Loucy (cell line): ENCODE measurements around the gene NBEA.

Source experiments
- H2AFZ ChIP-seq: fragments of 200-600 bp; sonication (generic); 2 replicates; pipeline ENCODE4 v1.6.0; 2016; ENCODE audit warnings: antibody characterized with exemption, mild to moderate bottlenecking, low read length, moderate library complexity
- H3F3A ChIP-seq: fragments of 200-600 bp; 2 replicates; pipeline ENCODE4 v1.6.0; 2016; ENCODE audit warnings: antibody characterized with exemption, low read depth, mild to moderate bottlenecking
- H3K27me3 ChIP-seq: fragments of 200-600 bp; sonication (generic); 2 replicates; pipeline ENCODE4 v1.6.1; 2014; ENCODE audit warnings: low read length, mild to moderate bottlenecking; ENCODE audit not compliant: insufficient read depth, poor library complexity, severe bottlenecking
- H3K36me3 ChIP-seq: fragments of 200-600 bp; sonication (generic); 2 replicates; pipeline ENCODE4 v1.6.1; 2016; ENCODE audit warnings: low read length; ENCODE audit not compliant: insufficient read depth
- H3K4me1 ChIP-seq: fragments of 200-600 bp; sonication (generic); 2 replicates; pipeline ENCODE4 v1.5.1; 2014; ENCODE audit warnings: low read length, mild to moderate bottlenecking; ENCODE audit not compliant: insufficient read depth, poor library complexity, severe bottlenecking
- H3K4me2 ChIP-seq: fragments of 200-600 bp; sonication (generic); 2 replicates; pipeline ENCODE4 v1.6.0; 2014; ENCODE audit warnings: antibody characterized with exemption, low read length, low read depth, mild to moderate bottlenecking; ENCODE audit not compliant: poor library complexity, severe bottlenecking
- H3K4me3 ChIP-seq: fragments of 200-600 bp; sonication (generic); 2 replicates; pipeline ENCODE4 v1.5.1; 2014; ENCODE audit warnings: low read length, mild to moderate bottlenecking, mixed read lengths; ENCODE audit not compliant: poor library complexity, severe bottlenecking
- H3K79me2 ChIP-seq: fragments of 200-600 bp; sonication (generic); 2 replicates; pipeline ENCODE4 v1.6.1; 2014; ENCODE audit warnings: low read length; ENCODE audit not compliant: insufficient read depth
- H3K9ac ChIP-seq: fragments of 200-600 bp; sonication (generic); 2 replicates; pipeline ENCODE4 v1.6.0; 2014; ENCODE audit warnings: mild to moderate bottlenecking, low read depth, low read length, moderate library complexity; ENCODE audit not compliant: poor library complexity, severe bottlenecking
- H3K9me2 ChIP-seq: fragments of 200-600 bp; sonication (generic); replicated peaks from 2 replicates; pipeline ENCODE4 v1.6.1; 2016; ENCODE audit warnings: low read depth, low read length, mixed read lengths
- H3K9me3 ChIP-seq: fragments of 200-600 bp; sonication (generic); 2 replicates; pipeline ENCODE4 v1.6.1; 2014; ENCODE audit warnings: mild to moderate bottlenecking, antibody characterized with exemption, low read length, low read depth; ENCODE audit not compliant: insufficient read depth
- H4K20me1 ChIP-seq: fragments of 200-600 bp; sonication (generic); 2 replicates; pipeline ENCODE4 v1.6.0; 2014; ENCODE audit warnings: antibody characterized with exemption, low read length, mild to moderate bottlenecking; ENCODE audit not compliant: insufficient read depth, poor library complexity, severe bottlenecking
- EZH2phosphoT487 ChIP-seq: fragments of 200-600 bp; IDR thresholded peaks from 2 replicates; pipeline ENCODE4 v1.6.1; 2018; ENCODE audit warnings: antibody characterized with exemption, mild to moderate bottlenecking, moderate library complexity, borderline replicate concordance
- TF ChIP-seq, protein P1 (sequence below): fragments of 200-600 bp; sonication (generic); conservative IDR thresholded peaks from 2 replicates; pipeline ENCODE4 v1.5.1; 2014; ENCODE audit warnings: mild to moderate bottlenecking, antibody characterized with exemption, low read length

The NBEA gene

DNA sequence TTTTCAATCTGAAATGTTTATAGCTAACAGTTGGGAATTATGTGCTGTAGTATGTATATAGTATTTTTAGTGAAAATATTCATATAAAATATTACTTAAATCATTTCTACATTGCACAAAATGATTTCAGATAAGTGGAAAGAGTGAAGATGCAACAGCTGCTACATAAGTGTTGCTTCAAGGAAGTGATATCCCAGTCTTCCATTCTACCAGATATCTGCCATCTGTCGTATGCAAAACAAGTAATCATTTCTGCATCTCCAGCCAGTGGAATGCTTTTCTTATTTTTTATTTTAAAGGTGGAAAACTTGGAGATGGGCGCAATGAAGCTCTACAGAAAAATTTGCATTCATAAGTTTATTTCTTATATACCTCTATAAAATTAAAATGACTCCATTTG, 687.0 kb downstream of the NBEA start:
- Histone ChIP-seq H3F3A (no peaks in the 10 kb centered on the region), H3K36me3 (no peaks in the 10 kb centered on the region), H3K4me3 (no peak overlapping the region), H3K79me2 (no peaks in the 10 kb centered on the region), H3K9ac (no peak overlapping the region), H3K4me2 (no peak overlapping the region), H3K9me3 (no peaks in the 10 kb centered on the region), H3K27me3 (no peaks in the 10 kb centered on the region), H3K9me2 (no peaks in the 10 kb centered on the region), H2AFZ (no peak overlapping the region), H3K4me1 (no peaks in the 10 kb centered on the region), H4K20me1 (no peaks in the 10 kb centered on the region)
- TF ChIP-seq, protein P1, sequence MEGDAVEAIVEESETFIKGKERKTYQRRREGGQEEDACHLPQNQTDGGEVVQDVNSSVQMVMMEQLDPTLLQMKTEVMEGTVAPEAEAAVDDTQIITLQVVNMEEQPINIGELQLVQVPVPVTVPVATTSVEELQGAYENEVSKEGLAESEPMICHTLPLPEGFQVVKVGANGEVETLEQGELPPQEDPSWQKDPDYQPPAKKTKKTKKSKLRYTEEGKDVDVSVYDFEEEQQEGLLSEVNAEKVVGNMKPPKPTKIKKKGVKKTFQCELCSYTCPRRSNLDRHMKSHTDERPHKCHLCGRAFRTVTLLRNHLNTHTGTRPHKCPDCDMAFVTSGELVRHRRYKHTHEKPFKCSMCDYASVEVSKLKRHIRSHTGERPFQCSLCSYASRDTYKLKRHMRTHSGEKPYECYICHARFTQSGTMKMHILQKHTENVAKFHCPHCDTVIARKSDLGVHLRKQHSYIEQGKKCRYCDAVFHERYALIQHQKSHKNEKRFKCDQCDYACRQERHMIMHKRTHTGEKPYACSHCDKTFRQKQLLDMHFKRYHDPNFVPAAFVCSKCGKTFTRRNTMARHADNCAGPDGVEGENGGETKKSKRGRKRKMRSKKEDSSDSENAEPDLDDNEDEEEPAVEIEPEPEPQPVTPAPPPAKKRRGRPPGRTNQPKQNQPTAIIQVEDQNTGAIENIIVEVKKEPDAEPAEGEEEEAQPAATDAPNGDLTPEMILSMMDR = no peak
- TF ChIP-seq EZH2phosphoT487 = no peak

DNA sequence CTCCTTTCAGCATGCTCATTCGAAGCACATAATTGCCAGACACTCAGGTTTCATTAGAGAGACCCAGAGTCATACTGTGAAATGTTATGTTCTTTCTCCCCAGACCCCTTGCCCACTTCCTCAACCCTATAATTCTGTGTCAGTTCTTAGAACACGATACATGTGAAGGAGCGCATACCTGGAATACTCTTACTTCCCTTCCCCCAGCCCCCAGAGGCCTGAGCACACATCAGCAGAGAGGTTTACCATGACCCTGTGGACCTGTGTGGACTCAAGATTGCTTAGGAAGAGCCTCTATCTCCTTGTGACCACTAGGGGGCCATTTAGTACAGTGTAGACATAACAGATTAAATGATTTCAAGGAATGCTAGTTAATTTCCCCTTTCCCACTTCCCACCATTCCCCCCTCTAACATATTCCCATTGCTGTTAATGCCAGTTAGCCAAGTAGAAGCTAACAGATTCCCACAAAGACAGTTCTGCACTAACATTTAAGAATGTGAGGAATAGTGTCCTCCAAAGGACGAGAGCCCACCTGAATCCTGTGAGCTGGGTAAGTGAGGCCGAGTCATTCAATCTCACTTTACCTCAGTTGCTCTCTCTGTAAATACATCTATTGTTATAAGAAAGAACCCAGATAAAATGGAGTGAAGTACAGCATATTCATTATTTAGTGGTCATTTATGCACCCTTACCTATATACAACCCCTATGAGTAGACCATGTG, 688.6 kb downstream of the NBEA start:
- no peaks in the 10 kb centered on the region for H3K9me2 ChIP-seq
- no peaks in the 10 kb centered on the region for H3K79me2 ChIP-seq
- H3K9me3 ChIP-seq = no peaks in the 10 kb centered on the region
- H3K4me3 ChIP-seq = no peak overlapping the region
- no peak overlapping the region for H3K9ac ChIP-seq
- no peaks in the 10 kb centered on the region for H3K27me3 ChIP-seq
- H2AFZ ChIP-seq = no peak overlapping the region
- H3K4me2 ChIP-seq = no peak overlapping the region
- H3K4me1 ChIP-seq = no peaks in the 10 kb centered on the region
- TF ChIP-seq, protein P1 = peak; percentile 92
- TF ChIP-seq EZH2phosphoT487 = no peak
- H4K20me1 ChIP-seq = no peaks in the 10 kb centered on the region
- no peaks in the 10 kb centered on the region for H3K36me3 ChIP-seq
- no peaks in the 10 kb centered on the region for H3F3A ChIP-seq

DNA sequence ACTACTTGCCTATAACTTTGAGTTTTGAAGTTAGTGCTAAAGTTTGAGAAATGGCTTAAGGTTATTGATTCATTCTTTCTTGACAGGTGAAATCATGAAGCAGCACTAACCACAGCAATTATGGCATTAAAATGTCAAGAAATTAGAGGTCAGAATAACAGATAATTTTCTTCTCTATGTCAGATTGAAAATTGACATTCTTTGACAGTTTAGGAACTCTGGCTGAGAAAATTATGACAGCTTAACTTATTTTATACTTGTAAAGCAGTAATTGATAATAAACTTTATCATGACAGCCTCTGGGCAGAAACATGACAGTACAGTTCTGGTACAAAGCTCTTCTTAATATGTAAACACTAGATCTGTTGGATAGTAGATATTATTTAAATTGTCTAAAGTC, 689.6 kb downstream of the NBEA start:
- Histone ChIP-seq H3K27me3 (no peaks in the 10 kb centered on the region), H3K4me3 (no peak overlapping the region)
- no peak for TF ChIP-seq EZH2phosphoT487
- TF ChIP-seq, protein P1 = no peak

More for the DNA sequence above, 689.6 kb downstream of the NBEA start:
- Histone ChIP-seq H3K9me2 (no peaks in the 10 kb centered on the region), H3K9me3 (no peaks in the 10 kb centered on the region), H3K4me1 (no peaks in the 10 kb centered on the region), H2AFZ (no peak overlapping the region), H3F3A (no peaks in the 10 kb centered on the region), H3K4me2 (no peak overlapping the region), H3K79me2 (no peaks in the 10 kb centered on the region), H3K9ac (no peak overlapping the region), H4K20me1 (no peaks in the 10 kb centered on the region), H3K36me3 (no peaks in the 10 kb centered on the region)
